ENCODE measurements around the gene SLC24A3.

Gene SLC24A3

GRCh38 chr20:19662637-19662995, 450.2 kb downstream of the SLC24A3 start:
- TF ChIP-seq CTCF (IDR thresholded peaks at IDR 0.05; ENCODE audit: low read depth, low read length) (no peak), MYC (IDR thresholded peaks at IDR 0.05; ENCODE audit: low read depth, low read length) (no peak), MAX (IDR thresholded peaks at IDR 0.05; ENCODE audit: low read depth, low read length) (no peak), POLR2A (IDR thresholded peaks at IDR 0.05; ENCODE audit: extremely low read depth, insufficient read length) (no peak)
- no peak overlapping the region for H3K4me3 ChIP-seq (ENCODE audit: low read depth, low read length)
- DNase-seq (ENCODE audit: low read depth): no peak

GRCh38 chr20:19668418-19668817, 456.0 kb downstream of the SLC24A3 start:
- peak; percentile 28 for DNase-seq (ENCODE audit: low read depth)
- no peak overlapping the region for H3K4me3 ChIP-seq (ENCODE audit: low read depth, low read length)
- no peak for TF ChIP-seq MYC (IDR thresholded peaks at IDR 0.05; ENCODE audit: low read depth, low read length)
- TF ChIP-seq MAX (IDR thresholded peaks at IDR 0.05; ENCODE audit: low read depth, low read length): no peak
- TF ChIP-seq POLR2A (IDR thresholded peaks at IDR 0.05; ENCODE audit: extremely low read depth, insufficient read length): no peak
- TF ChIP-seq CTCF (IDR thresholded peaks at IDR 0.05; ENCODE audit: low read depth, low read length): no peak

- DNase-seq (ENCODE audit: low read depth): no peak
- H3K4me3 ChIP-seq (ENCODE audit: low read depth, low read length): no peak overlapping the region
- TF ChIP-seq POLR2A (IDR thresholded peaks at IDR 0.05; ENCODE audit: extremely low read depth, insufficient read length) (no peak), MAX (IDR thresholded peaks at IDR 0.05; ENCODE audit: low read depth, low read length) (no peak), MYC (IDR thresholded peaks at IDR 0.05; ENCODE audit: low read depth, low read length) (no peak), CTCF (IDR thresholded peaks at IDR 0.05; ENCODE audit: low read depth, low read length) (no peak)
Measured at GRCh38 chr20:19670829-19671228, 458.4 kb downstream of the SLC24A3 start.

GRCh38 chr20:19671374-19671773, 458.9 kb downstream of the SLC24A3 start:
- no peak overlapping the region for H3K4me3 ChIP-seq (ENCODE audit: low read depth, low read length)
- TF ChIP-seq MAX (IDR thresholded peaks at IDR 0.05; ENCODE audit: low read depth, low read length): no peak
- TF ChIP-seq POLR2A (IDR thresholded peaks at IDR 0.05; ENCODE audit: extremely low read depth, insufficient read length): no peak
- TF ChIP-seq CTCF (IDR thresholded peaks at IDR 0.05; ENCODE audit: low read depth, low read length): no peak
- no peak for TF ChIP-seq MYC (IDR thresholded peaks at IDR 0.05; ENCODE audit: low read depth, low read length)
- no peak for DNase-seq (ENCODE audit: low read depth)

GRCh38 chr20:19672498-19672897, 460.1 kb downstream of the SLC24A3 start:
- H3K4me3 ChIP-seq (ENCODE audit: low read depth, low read length): no peak overlapping the region
- DNase-seq (ENCODE audit: low read depth): no peak
- TF ChIP-seq MYC (IDR thresholded peaks at IDR 0.05; ENCODE audit: low read depth, low read length): no peak
- no peak for TF ChIP-seq POLR2A (IDR thresholded peaks at IDR 0.05; ENCODE audit: extremely low read depth, insufficient read length)
- TF ChIP-seq MAX (IDR thresholded peaks at IDR 0.05; ENCODE audit: low read depth, low read length): no peak
- TF ChIP-seq CTCF (IDR thresholded peaks at IDR 0.05; ENCODE audit: low read depth, low read length): no peak

GRCh38 chr20:19673575-19673974, 461.1 kb downstream of the SLC24A3 start:
- no peak for DNase-seq (ENCODE audit: low read depth)
- no peak for TF ChIP-seq POLR2A (IDR thresholded peaks at IDR 0.05; ENCODE audit: extremely low read depth, insufficient read length)
- no peak for TF ChIP-seq MYC (IDR thresholded peaks at IDR 0.05; ENCODE audit: low read depth, low read length)
- TF ChIP-seq CTCF (IDR thresholded peaks at IDR 0.05; ENCODE audit: low read depth, low read length): no peak
- no peak for TF ChIP-seq MAX (IDR thresholded peaks at IDR 0.05; ENCODE audit: low read depth, low read length)

More at GRCh38 chr20:19673575-19673974, 461.1 kb downstream of the SLC24A3 start:
- H3K4me3 ChIP-seq (ENCODE audit: low read depth, low read length): no peak overlapping the region

Measured in NB4 (cell line).